Calu3 (cell line): ENCODE data around the gene ZNF689. TPM values are rescaled to one million over a fixed set of nuclear protein-coding genes. Genes with fewer than 3 reads are reported as not detected.

Source experiments
- BruUV-seq: library from RNA; stranded (reverse); fragments of 400-500 nt; replicated peaks from 2 replicates; lab custom pipeline; 2021; lab: Mats Ljungman, UMichigan
- CTCF ChIA-PET: fragments of 300-600 bp; sonication (Branson Sonifier 250); formaldehyde crosslinking; loops from one replicate; lab custom pipeline; 2022; ENCODE audit warnings: antibody characterized with exemption; lab: Charles Lee
- DNase-seq: peaks from one replicate; pipeline ENCODE4 v3.0.0; 2022
- H3K27ac Mint-ChIP-seq: one replicate; pipeline ENCODE4 v1.8.0; 2022; ENCODE audit warnings: mixed read lengths; ENCODE audit not compliant: unreplicated experiment
- H3K27me3 Mint-ChIP-seq: one replicate; pipeline ENCODE4 v1.8.0; 2022; ENCODE audit warnings: mixed read lengths; ENCODE audit not compliant: unreplicated experiment
- H3K36me3 Mint-ChIP-seq: one replicate; pipeline ENCODE4 v1.8.0; 2022; ENCODE audit warnings: mild to moderate bottlenecking, moderate library complexity, mixed read lengths; ENCODE audit not compliant: insufficient read depth, unreplicated experiment
- H3K4me1 Mint-ChIP-seq: one replicate; pipeline ENCODE4 v1.8.0; 2022; ENCODE audit warnings: mild to moderate bottlenecking, low read depth, mixed read lengths; ENCODE audit not compliant: unreplicated experiment
- H3K4me3 Mint-ChIP-seq: one replicate; pipeline ENCODE4 v1.8.0; 2022; ENCODE audit warnings: mild to moderate bottlenecking, low read depth, moderate library complexity, mixed read lengths; ENCODE audit not compliant: unreplicated experiment
- H3K9me3 Mint-ChIP-seq: one replicate; pipeline ENCODE4 v1.8.0; 2022; ENCODE audit warnings: low read depth, mixed read lengths; ENCODE audit not compliant: unreplicated experiment
- intact Hi-C: fragments of 100-400 bp; cut with micrococcal nuclease; formaldehyde crosslinking; loops from one replicate; pipeline ENCODE4 v1.10.0; 2022; ENCODE audit not compliant: unreplicated experiment
- total RNA-seq: library from RNA; stranded (reverse); gene quantifications from 2 replicates; pipeline ENCODE4 v1.2.3, GENCODE V29; 2022
- TF ChIP-seq, protein P1 (sequence below): fragments of 200-600 bp; IDR thresholded peaks from one replicate; pipeline ENCODE4 v1.8.0; 2022; ENCODE audit warnings: antibody characterized with exemption; ENCODE audit not compliant: unreplicated experiment

ZNF689 gene
- total RNA-seq, 1 experiment from 2014 or later, result 10.4 TPM

DNA sequence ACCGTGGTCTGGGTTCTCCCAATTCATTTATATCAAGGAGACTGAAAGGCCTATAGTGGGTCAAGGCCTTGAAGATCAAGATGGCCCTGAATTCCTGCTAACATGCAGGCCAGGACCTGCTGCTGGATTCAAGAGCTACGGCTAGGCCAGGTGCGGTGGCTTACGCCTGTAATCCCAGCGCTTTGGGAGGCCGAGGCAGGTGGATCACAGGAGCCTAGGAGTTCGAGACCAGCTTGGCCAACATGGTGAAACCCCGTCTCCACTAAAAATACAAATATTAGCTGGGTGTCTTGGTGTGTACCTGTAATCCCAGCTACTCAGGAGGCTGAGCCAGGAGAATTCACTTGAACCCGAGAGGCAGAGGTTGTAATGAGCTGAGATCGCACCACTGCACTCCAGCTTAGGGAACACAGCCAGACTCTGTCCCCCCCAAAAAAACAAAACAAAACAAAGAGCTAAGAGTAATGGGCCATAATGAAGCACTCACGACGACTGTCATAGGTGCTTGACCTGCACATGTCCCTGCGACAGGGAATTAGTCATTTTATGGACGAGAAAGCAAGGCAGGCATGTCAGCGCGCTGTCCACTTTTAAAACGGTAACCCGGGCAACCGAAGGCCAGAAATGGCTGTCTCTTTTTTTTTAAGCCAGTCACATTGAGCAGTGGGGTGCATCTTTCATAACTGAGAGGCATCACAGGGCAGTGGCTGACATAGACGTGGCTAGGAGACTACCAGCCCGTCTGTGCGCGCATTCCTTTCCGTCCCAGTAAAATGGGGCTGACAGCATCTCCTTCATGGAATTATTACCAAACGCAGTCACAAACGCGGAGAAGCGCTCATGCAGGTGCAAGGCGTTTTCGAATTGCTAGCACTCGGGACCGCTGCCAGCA is 47.0 kb upstream of the ZNF689 start:
- TSS peak; percentile 57 for BruUV-seq
- intact Hi-C loops, result loop anchor here (5.0 kb wide), 1 partner anchor 40 kb away; the partner anchor contains the start of gene SRCAP
- CTCF ChIA-PET, result no interaction called here
- Mint-ChIP-seq H3K27me3 (no peaks in the 10 kb centered on the region), H3K4me1 (peaks cover 34% of the 10 kb centered on the region), H3K27ac (peak overlapping the region; percentile 99), H3K9me3 (no peaks in the 10 kb centered on the region), H3K36me3 (peaks cover 72% of the 10 kb centered on the region), H3K4me3 (peak overlapping the region; percentile 91)
- TF ChIP-seq, protein P1, sequence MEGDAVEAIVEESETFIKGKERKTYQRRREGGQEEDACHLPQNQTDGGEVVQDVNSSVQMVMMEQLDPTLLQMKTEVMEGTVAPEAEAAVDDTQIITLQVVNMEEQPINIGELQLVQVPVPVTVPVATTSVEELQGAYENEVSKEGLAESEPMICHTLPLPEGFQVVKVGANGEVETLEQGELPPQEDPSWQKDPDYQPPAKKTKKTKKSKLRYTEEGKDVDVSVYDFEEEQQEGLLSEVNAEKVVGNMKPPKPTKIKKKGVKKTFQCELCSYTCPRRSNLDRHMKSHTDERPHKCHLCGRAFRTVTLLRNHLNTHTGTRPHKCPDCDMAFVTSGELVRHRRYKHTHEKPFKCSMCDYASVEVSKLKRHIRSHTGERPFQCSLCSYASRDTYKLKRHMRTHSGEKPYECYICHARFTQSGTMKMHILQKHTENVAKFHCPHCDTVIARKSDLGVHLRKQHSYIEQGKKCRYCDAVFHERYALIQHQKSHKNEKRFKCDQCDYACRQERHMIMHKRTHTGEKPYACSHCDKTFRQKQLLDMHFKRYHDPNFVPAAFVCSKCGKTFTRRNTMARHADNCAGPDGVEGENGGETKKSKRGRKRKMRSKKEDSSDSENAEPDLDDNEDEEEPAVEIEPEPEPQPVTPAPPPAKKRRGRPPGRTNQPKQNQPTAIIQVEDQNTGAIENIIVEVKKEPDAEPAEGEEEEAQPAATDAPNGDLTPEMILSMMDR, result no peak
- no peak for DNase-seq

DNA sequence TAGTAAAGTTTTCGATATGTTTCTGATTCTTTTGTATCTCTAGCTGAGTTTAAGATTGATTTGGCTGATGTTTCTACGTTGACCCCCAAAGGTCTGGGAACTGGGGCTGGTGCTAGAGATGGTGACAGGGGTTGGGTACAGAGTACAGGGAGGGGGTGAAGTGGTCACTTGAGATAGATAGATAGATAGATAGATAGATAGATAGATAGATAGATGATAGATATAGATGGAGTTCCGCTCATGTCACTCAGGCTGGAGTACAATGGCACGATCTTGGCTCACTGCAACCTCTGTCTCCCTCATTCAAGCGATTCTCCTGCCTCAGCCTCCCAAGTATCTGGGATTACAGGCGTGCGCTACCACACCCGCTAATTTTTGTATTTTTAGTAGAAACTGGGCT is 46.2 kb upstream of the ZNF689 start:
- no TSS peak for BruUV-seq
- H3K4me3 Mint-ChIP-seq, result no peak overlapping the region
- H3K27ac Mint-ChIP-seq, result no peak overlapping the region
- no peaks in the 10 kb centered on the region for H3K27me3 Mint-ChIP-seq
- CTCF ChIA-PET, result no interaction called here
- peaks cover 33% of the 10 kb centered on the region for H3K4me1 Mint-ChIP-seq
- peaks cover 72% of the 10 kb centered on the region for H3K36me3 Mint-ChIP-seq
- no peak for DNase-seq
- intact Hi-C loops, result loop anchor here (5.0 kb wide), 1 partner anchor 41 kb away; the partner anchor contains the start of gene SRCAP
- TF ChIP-seq, protein P1, result no peak
- H3K9me3 Mint-ChIP-seq, result no peaks in the 10 kb centered on the region

DNA sequence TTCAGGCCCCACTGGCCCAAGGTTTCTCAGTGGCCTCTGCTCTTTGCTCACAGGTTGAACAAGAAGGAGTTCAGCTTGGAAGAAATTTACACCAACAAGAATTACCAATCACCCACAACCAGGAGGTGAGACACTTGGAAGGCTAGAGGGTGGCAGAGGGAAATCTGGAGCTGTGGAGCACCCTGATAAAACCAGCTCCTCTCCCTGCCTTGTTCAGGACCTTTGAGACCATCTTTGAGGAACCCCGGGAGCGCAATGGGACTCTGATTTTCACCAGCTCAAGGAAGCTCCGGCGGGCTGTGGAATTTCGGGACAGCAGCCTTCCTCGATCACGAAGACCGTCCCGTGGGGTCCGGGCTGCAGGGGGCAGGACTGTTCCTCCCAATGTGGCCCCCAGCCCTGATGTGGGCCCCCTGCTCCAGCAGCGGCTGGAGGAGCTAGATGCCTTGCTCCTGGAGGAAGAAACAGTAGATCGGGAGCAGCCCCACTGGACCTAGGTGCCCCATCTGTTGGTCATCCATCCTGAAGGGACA is 45.7 kb upstream of the ZNF689 start:
- Mint-ChIP-seq H3K36me3 (peaks cover 72% of the 10 kb centered on the region), H3K4me3 (no peak overlapping the region), H3K27me3 (no peaks in the 10 kb centered on the region), H3K4me1 (peaks cover 28% of the 10 kb centered on the region), H3K9me3 (no peaks in the 10 kb centered on the region), H3K27ac (no peak overlapping the region)
- intact Hi-C loops, result loop anchor here (5.0 kb wide), 1 partner anchor 41 kb away; the partner anchor contains the start of gene SRCAP
- TF ChIP-seq, protein P1, result no peak
- no peak for DNase-seq
- BruUV-seq, result no TSS peak
- CTCF ChIA-PET, result no interaction called here

DNA sequence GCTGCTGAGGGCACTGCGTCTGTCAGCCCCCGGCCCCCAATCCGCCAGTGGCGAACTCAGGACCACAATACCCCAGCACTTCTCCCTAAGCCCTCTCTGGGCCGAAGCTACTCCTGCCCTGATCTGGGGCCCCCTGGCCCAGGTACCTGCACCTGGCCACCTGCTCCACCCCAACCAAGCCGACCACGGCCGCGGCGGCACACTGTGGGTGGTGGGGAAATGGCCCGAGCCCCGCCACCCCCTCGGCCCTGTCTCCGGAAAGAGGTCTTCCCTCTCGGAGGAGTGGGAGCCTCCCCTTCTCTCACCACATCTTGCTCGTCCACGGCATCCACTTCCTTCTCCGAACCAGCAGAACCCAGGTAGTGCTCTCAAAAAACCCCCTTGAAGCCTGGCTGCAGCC is 44.7 kb upstream of the ZNF689 start:
- CTCF ChIA-PET, result no interaction called here
- BruUV-seq, result no TSS peak
- no peak overlapping the region for H3K27ac Mint-ChIP-seq
- no peak for DNase-seq
- H3K9me3 Mint-ChIP-seq, result no peaks in the 10 kb centered on the region
- TF ChIP-seq, protein P1, result no peak
- intact Hi-C loops, result loop anchor here (5.0 kb wide), 1 partner anchor 42 kb away; the partner anchor contains the start of gene SRCAP
- peaks cover 72% of the 10 kb centered on the region for H3K36me3 Mint-ChIP-seq
- no peaks in the 10 kb centered on the region for H3K27me3 Mint-ChIP-seq
- no peak overlapping the region for H3K4me3 Mint-ChIP-seq
- peaks cover 21% of the 10 kb centered on the region for H3K4me1 Mint-ChIP-seq
